Neuronal stem cell (in vitro differentiated cells): ENCODE measurements around the gene LRP1B.

ENCODE experiments used
- DNase-seq: peaks from one replicate; pipeline ENCODE4 v3.0.0-alpha.2; 2013; ENCODE audit warnings: low spot score
- H2AFZ ChIP-seq: one replicate; pipeline ENCODE4 v1.6.1; 2013; ENCODE audit warnings: mild to moderate bottlenecking, low read length, inconsistent platforms
- H2AK5ac ChIP-seq: 2 replicates; pipeline ENCODE4 v1.6.1; 2013; ENCODE audit warnings: low read depth, mild to moderate bottlenecking, inconsistent platforms, low read length, moderate library complexity, mixed read lengths
- H2BK120ac ChIP-seq: 2 replicates; pipeline ENCODE4 v1.6.1; 2013; ENCODE audit warnings: low read depth, mild to moderate bottlenecking, inconsistent platforms, low read length, moderate library complexity, mixed read lengths
- H2BK12ac ChIP-seq: one replicate; pipeline ENCODE4 v1.6.1; 2013; ENCODE audit warnings: low read length, inconsistent platforms
- H2BK15ac ChIP-seq: 2 replicates; pipeline ENCODE4 v1.6.1; 2013; ENCODE audit warnings: mild to moderate bottlenecking, low read length, inconsistent platforms, mixed read lengths
- H2BK5ac ChIP-seq: one replicate; pipeline ENCODE4 v1.6.1; 2013; ENCODE audit warnings: inconsistent platforms, mild to moderate bottlenecking, low read length, moderate library complexity
- H3K14ac ChIP-seq: one replicate; pipeline ENCODE4 v1.6.1; 2013; ENCODE audit warnings: low read length, inconsistent platforms
- H3K18ac ChIP-seq: 2 replicates; pipeline ENCODE4 v1.6.1; 2013; ENCODE audit warnings: low read length, inconsistent platforms
- H3K23ac ChIP-seq: 2 replicates; pipeline ENCODE4 v1.6.1; 2013; ENCODE audit warnings: low read depth, mild to moderate bottlenecking, mixed read lengths, low read length, inconsistent platforms; ENCODE audit not compliant: poor library complexity
- H3K27ac ChIP-seq: replicated peaks from 3 replicates; pipeline ENCODE4 v1.5.1; 2013; ENCODE audit warnings: low read length, inconsistent platforms
- H3K27me3 ChIP-seq, 3 experiments: 2 replicates each; pipeline ENCODE4 v1.6.1; 2013; ENCODE audit warnings: low read length in 3 of 3, mild to moderate bottlenecking in 2 of 3, inconsistent platforms in 1 of 3, low read depth in 1 of 3, mixed read lengths in 1 of 3, moderate library complexity in 1 of 3; ENCODE audit not compliant: control insufficient read depth in 3 of 3, insufficient read depth in 3 of 3
- H3K36me3 ChIP-seq, 2 donors: replicated peaks in 1 of 2; 2 replicates each; pipeline ENCODE4 v1.6.1; 2013; ENCODE audit warnings: low read length in 2 of 2; ENCODE audit not compliant: control insufficient read depth in 2 of 2, insufficient read depth in 2 of 2
- H3K4ac ChIP-seq: 2 replicates; pipeline ENCODE4 v1.6.1; 2013; ENCODE audit warnings: inconsistent platforms, mild to moderate bottlenecking, low read length, moderate library complexity
- H3K4me1 ChIP-seq, 2 donors: 1 replicate in 1 of 2; 2 replicates in 1 of 2; pipeline ENCODE4 v1.6.1; 2013; ENCODE audit warnings: low read length in 2 of 2, low read depth in 1 of 2; ENCODE audit not compliant: control insufficient read depth in 2 of 2, insufficient read depth in 1 of 2
- H3K4me2 ChIP-seq: one replicate; pipeline ENCODE4 v1.6.1; 2013; ENCODE audit warnings: mild to moderate bottlenecking, low read length, inconsistent platforms; ENCODE audit not compliant: insufficient read depth, poor library complexity, severe bottlenecking
- H3K4me3 ChIP-seq, 2 donors: 2 replicates each; pipeline ENCODE4 v1.5.1; 2013; ENCODE audit warnings: low read length in 2 of 2, mild to moderate bottlenecking in 2 of 2, inconsistent platforms in 1 of 2, moderate library complexity in 1 of 2
- H3K79me1 ChIP-seq: one replicate; pipeline ENCODE4 v1.6.1; 2013; ENCODE audit warnings: low read depth, mild to moderate bottlenecking, inconsistent platforms, low read length, moderate library complexity
- H3K9ac ChIP-seq: one replicate; pipeline ENCODE4 v1.6.1; 2013; ENCODE audit warnings: mild to moderate bottlenecking, low read depth, low read length, inconsistent platforms; ENCODE audit not compliant: poor library complexity
- H3K9me3 ChIP-seq, 2 donors: replicated peaks in 1 of 2; 2 replicates each; pipeline versions ENCODE3 to v1.6.1; 2013; ENCODE audit warnings: low read length in 2 of 2, mild to moderate bottlenecking in 2 of 2, inconsistent platforms in 1 of 2, low read depth in 1 of 2, mixed read lengths in 1 of 2, moderate library complexity in 1 of 2; ENCODE audit not compliant: control insufficient read depth in 2 of 2, insufficient read depth in 1 of 2
- H4K8ac ChIP-seq: one replicate; pipeline ENCODE4 v1.6.1; 2013; ENCODE audit warnings: low read depth, mild to moderate bottlenecking, inconsistent platforms, low read length, moderate library complexity
- H4K91ac ChIP-seq: one replicate; pipeline ENCODE4 v1.6.1; 2013; ENCODE audit warnings: low read length, low read depth, mild to moderate bottlenecking, inconsistent platforms; ENCODE audit not compliant: poor library complexity
- WGBS, 2 donors: extraction: QIAGEN DNeasy Blood & Tissue Kit; methylation state at CpG; one replicate each; pipeline ENCODE4 v1.1.7; 2013; ENCODE audit warnings: missing lambda C conversion rate in 2 of 2, mixed read lengths in 1 of 2; ENCODE audit not compliant: insufficient read length in 2 of 2, insufficient replicate concordance in 1 of 2; ENCODE audit errors: extremely low coverage in 2 of 2; 5-methylcytosine and 5-hydroxymethylcytosine counted together

Gene LRP1B

DNA sequence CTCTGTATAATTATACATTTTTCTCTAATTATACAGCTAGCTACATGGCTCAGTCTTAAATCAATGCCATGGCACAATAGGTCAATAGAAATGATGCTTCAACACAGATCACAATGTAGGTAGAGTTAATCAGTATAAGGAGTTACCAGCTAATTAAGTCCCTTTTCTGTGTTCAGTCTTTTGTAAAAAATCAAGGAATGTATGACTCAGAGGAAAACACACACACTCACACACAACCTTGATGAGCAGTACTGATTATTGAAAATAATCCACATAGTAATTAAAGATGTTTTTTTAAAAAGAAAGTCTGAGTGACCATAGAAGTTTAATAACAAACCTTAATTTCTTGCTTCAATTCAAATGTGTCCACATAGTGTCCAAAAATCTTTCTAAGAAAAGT is 691.3 kb downstream of the LRP1B start:
- Histone ChIP-seq H3K14ac (no peak overlapping the region), H3K23ac (no peak overlapping the region), H3K27ac (no peak overlapping the region), H2BK12ac (no peak overlapping the region), H3K9me3 (no peaks in the 10 kb centered on the region), H2BK5ac (no peak overlapping the region), H3K4me1 (peaks cover 0 to 2% of the 10 kb centered on the region in 2 donors), H2BK120ac (no peak overlapping the region), H3K4me3 (no peak overlapping the region), H2BK15ac (no peak overlapping the region), H3K9ac (no peak overlapping the region), H3K27me3 (no peaks in the 10 kb centered on the region), H2AK5ac (no peak overlapping the region), H3K79me1 (no peaks in the 10 kb centered on the region), H4K8ac (no peak overlapping the region), H3K18ac (no peak overlapping the region), H3K4me2 (no peak overlapping the region), H3K4ac (no peak overlapping the region), H2AFZ (no peak overlapping the region), H3K36me3 (no peaks in the 10 kb centered on the region), H4K91ac (no peak overlapping the region)
- DNase-seq: no peak

DNA sequence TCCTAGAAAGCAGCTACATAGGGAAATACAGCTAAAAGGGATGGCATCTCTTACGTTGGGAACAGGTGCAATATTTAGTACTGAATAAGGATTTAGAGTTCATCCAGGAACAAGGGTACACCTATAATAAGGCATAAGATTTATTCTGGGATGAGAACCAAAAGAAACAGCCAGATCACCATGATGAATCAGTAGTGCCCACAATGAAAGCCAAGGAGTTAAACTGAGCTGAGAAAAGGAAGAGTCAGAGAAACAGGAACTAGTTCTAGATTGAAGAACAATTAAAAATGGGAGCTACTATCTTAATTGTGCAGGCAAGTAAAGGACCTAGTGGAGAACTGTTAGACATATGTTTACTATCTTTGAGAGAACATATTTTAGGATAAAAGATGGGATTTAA is 692.3 kb downstream of the LRP1B start:
- WGBS, 2 donors: no CpG with 5 or more reads among the region's 1 CpG
- no peak for DNase-seq

DNA sequence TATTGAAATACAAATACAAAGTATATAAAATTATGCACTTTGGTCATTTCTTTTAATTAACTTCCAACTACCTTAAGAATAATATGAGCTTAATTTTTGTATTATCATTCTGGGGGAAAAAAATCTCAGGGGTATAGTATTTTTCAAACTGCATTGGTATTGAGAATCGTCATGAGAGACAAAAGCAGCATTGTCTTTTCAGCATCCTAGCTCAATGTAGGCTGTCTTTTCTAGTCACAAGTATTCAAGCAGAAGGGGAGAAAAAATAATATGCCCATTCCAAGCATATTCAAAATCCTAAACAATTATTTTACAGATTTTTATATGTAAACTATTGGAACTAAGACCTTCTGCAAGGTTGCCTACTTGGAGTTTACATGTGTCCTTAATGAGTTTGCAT is 693.3 kb downstream of the LRP1B start:
- Histone ChIP-seq H3K18ac (no peak overlapping the region), H2BK5ac (no peak overlapping the region), H3K9me3 (no peaks in the 10 kb centered on the region), H3K4me2 (no peak overlapping the region), H3K27ac (no peak overlapping the region), H3K79me1 (no peaks in the 10 kb centered on the region), H2BK120ac (no peak overlapping the region), H3K4ac (no peak overlapping the region), H3K4me1 (peaks cover 0 to 2% of the 10 kb centered on the region in 2 donors), H3K9ac (no peak overlapping the region), H3K27me3 (no peaks in the 10 kb centered on the region), H3K36me3 (no peaks in the 10 kb centered on the region), H2AFZ (no peak overlapping the region), H4K91ac (no peak overlapping the region), H2AK5ac (no peak overlapping the region), H3K14ac (no peak overlapping the region), H3K4me3 (no peak overlapping the region), H2BK15ac (no peak overlapping the region), H4K8ac (no peak overlapping the region), H3K23ac (no peak overlapping the region), H2BK12ac (no peak overlapping the region)
- WGBS, 2 donors: no CpG with 5 or more reads among the region's 1 CpG
- DNase-seq: no peak

More for the DNA sequence above, 692.3 kb downstream of the LRP1B start:
- H4K8ac ChIP-seq: no peak overlapping the region
- peaks cover 0 to 2% of the 10 kb centered on the region in 2 donors for H3K4me1 ChIP-seq
- H3K9me3 ChIP-seq: no peaks in the 10 kb centered on the region
- H2BK15ac ChIP-seq: no peak overlapping the region
- no peak overlapping the region for H3K4me2 ChIP-seq
- no peaks in the 10 kb centered on the region for H3K79me1 ChIP-seq
- H3K18ac ChIP-seq: no peak overlapping the region
- no peak overlapping the region for H2BK5ac ChIP-seq
- no peak overlapping the region for H3K23ac ChIP-seq
- H3K4me3 ChIP-seq: no peak overlapping the region
- H3K27me3 ChIP-seq: no peaks in the 10 kb centered on the region
- H2AK5ac ChIP-seq: no peak overlapping the region
- H3K9ac ChIP-seq: no peak overlapping the region
- H3K27ac ChIP-seq: no peak overlapping the region
- H2BK120ac ChIP-seq: no peak overlapping the region
- no peak overlapping the region for H3K4ac ChIP-seq
- no peaks in the 10 kb centered on the region for H3K36me3 ChIP-seq
- no peak overlapping the region for H3K14ac ChIP-seq
- H4K91ac ChIP-seq: no peak overlapping the region
- no peak overlapping the region for H2AFZ ChIP-seq
- no peak overlapping the region for H2BK12ac ChIP-seq

DNA sequence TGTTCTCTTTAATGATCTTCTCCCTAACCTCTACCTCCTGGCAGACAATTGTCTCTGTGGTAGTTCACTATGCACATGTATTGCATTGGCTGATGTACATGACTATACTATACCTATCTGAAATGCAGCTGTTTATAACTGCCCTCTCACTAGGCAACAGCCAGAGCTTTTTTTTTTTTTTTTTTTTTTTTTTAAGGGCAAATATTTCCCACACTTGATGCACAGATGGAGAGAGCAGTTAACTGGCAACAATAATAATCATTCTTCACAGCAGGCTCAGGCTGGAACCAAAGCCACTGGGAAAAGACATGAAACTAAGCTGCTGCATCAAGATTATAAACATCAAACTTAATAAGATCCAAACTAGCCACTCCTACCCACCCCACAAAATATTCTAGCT is 707.7 kb downstream of the LRP1B start:
- Histone ChIP-seq H3K14ac (no peak overlapping the region), H3K79me1 (no peaks in the 10 kb centered on the region), H2BK5ac (no peak overlapping the region), H3K23ac (no peak overlapping the region), H2AFZ (no peak overlapping the region), H3K9me3 (no peaks in the 10 kb centered on the region), H3K4ac (no peak overlapping the region), H3K27me3 (no peaks in the 10 kb centered on the region), H3K18ac (no peak overlapping the region), H3K4me3 (no peak overlapping the region), H3K4me2 (no peak overlapping the region), H4K91ac (no peak overlapping the region), H3K27ac (no peak overlapping the region), H4K8ac (no peak overlapping the region), H2BK12ac (no peak overlapping the region), H2AK5ac (no peak overlapping the region), H3K9ac (no peak overlapping the region), H2BK120ac (no peak overlapping the region), H3K36me3 (no peaks in the 10 kb centered on the region), H2BK15ac (no peak overlapping the region), H3K4me1 (no peaks in the 10 kb centered on the region)
- no peak for DNase-seq
